IMR-90 (cell line): Measurements from ENCODE around the gene ADPRHL1. TPM values are rescaled to one million over a fixed set of nuclear protein-coding genes. Genes with fewer than 3 reads are reported as not detected.

Experiments used
- ATAC-seq: fragments of 200-7000 bp; cut with Tn5 transposase; 2 replicates; pipeline ENCODE4 v1.9.1; 2020; ENCODE audit warnings: low read depth, mild to moderate bottlenecking, moderate library complexity
- BruUV-seq: library from RNA; stranded (reverse); fragments of 400-500 nt; replicated peaks from 2 replicates; lab custom pipeline; 2021; lab: Mats Ljungman, UMichigan
- CTCF ChIA-PET: fragments of 300-600 bp; formaldehyde crosslinking; extraction: SDS; loops from one replicate; lab custom pipeline; 2021; ENCODE audit warnings: antibody characterized with exemption; lab: Yijun Ruan, JAX
- POLR2A ChIA-PET: fragments of 300-600 bp; sonication (Branson Sonifier 250); formaldehyde crosslinking; loops from one replicate; lab custom pipeline; 2022; ENCODE audit warnings: antibody characterized with exemption; ENCODE audit not compliant: unreplicated experiment; lab: Charles Lee
- DNase-seq: peaks from one replicate; pipeline ENCODE4 v3.0.0; 2013
- H2AFZ ChIP-seq: replicated peaks from 2 replicates; pipeline ENCODE3; 2013; ENCODE audit warnings: low read length, mild to moderate bottlenecking; ENCODE audit not compliant: poor library complexity
- H2AK5ac ChIP-seq: 2 replicates; pipeline ENCODE4 v1.6.1; 2013; ENCODE audit warnings: low read depth, low read length, inconsistent platforms
- H2AK9ac ChIP-seq: replicated peaks from 2 replicates; pipeline ENCODE3; 2013; ENCODE audit warnings: mild to moderate bottlenecking, low read depth, low read length, moderate library complexity; ENCODE audit not compliant: poor library complexity
- H2BK120ac ChIP-seq: 2 replicates; pipeline ENCODE4 v1.6.1; 2013; ENCODE audit warnings: low read depth, low read length, inconsistent platforms
- H2BK15ac ChIP-seq: 3 replicates; pipeline ENCODE4 v1.6.1; 2013; ENCODE audit warnings: low read depth, low read length, inconsistent platforms
- H2BK20ac ChIP-seq: 2 replicates; pipeline ENCODE4 v1.6.1; 2013; ENCODE audit warnings: low read depth, mild to moderate bottlenecking, inconsistent platforms, low read length, moderate library complexity
- H2BK5ac ChIP-seq: 2 replicates; pipeline ENCODE4 v1.6.1; 2013; ENCODE audit warnings: mild to moderate bottlenecking, low read depth, low read length, inconsistent platforms; ENCODE audit not compliant: poor library complexity, severe bottlenecking
- H3K14ac ChIP-seq: replicated peaks from 2 replicates; pipeline ENCODE4 v1.6.1; 2013; ENCODE audit warnings: low read depth, low read length, inconsistent platforms
- H3K18ac ChIP-seq: 2 replicates; pipeline ENCODE4 v1.6.1; 2013; ENCODE audit warnings: low read depth, low read length, control low read depth
- H3K23ac ChIP-seq: 2 replicates; pipeline ENCODE4 v1.6.1; 2013; ENCODE audit warnings: low read depth, low read length, inconsistent platforms
- H3K27ac ChIP-seq: 2 replicates; pipeline ENCODE4 v1.5.1; 2013; ENCODE audit warnings: mild to moderate bottlenecking, control low read depth, low read length; ENCODE audit not compliant: insufficient read depth
- H3K27me3 ChIP-seq: 2 replicates; pipeline ENCODE4 v1.6.1; 2013; ENCODE audit warnings: low read length; ENCODE audit not compliant: control insufficient read depth, insufficient read depth
- H3K36me3 ChIP-seq: 2 replicates; pipeline ENCODE4 v1.6.1; 2013; ENCODE audit warnings: low read length, mixed read lengths; ENCODE audit not compliant: control insufficient read depth, insufficient read depth
- H3K4ac ChIP-seq: 2 replicates; pipeline ENCODE4 v1.6.1; 2013; ENCODE audit warnings: low read depth, low read length, inconsistent platforms
- H3K4me1 ChIP-seq: 2 replicates; pipeline ENCODE4 v1.6.1; 2013; ENCODE audit warnings: low read length, mixed read lengths; ENCODE audit not compliant: control insufficient read depth, insufficient read depth
- H3K4me2 ChIP-seq: 2 replicates; pipeline ENCODE4 v1.6.1; 2013; ENCODE audit warnings: low read depth, mild to moderate bottlenecking, control low read depth, low read length, moderate library complexity
- H3K4me3 ChIP-seq: 2 replicates; pipeline ENCODE4 v1.5.1; 2013; ENCODE audit warnings: low read depth, mild to moderate bottlenecking, control low read depth, low read length, moderate library complexity; ENCODE audit not compliant: insufficient read depth
- H3K56ac ChIP-seq: 2 replicates; pipeline ENCODE4 v1.6.1; 2013; ENCODE audit warnings: low read length, inconsistent platforms; ENCODE audit not compliant: insufficient read depth; ENCODE audit errors: extremely low read depth
- H3K79me1 ChIP-seq, 2 experiments: 2 replicates each; pipeline ENCODE4 v1.6.1; 2013; ENCODE audit warnings: low read length in 2 of 2, inconsistent platforms in 1 of 2, low read depth in 1 of 2
- H3K9ac ChIP-seq: 2 replicates; pipeline ENCODE4 v1.6.1; 2013; ENCODE audit warnings: low read depth, low read length, control low read depth
- H3K9me1 ChIP-seq: 2 replicates; pipeline ENCODE4 v1.6.1; 2013; ENCODE audit warnings: low read length, inconsistent platforms; ENCODE audit not compliant: insufficient read depth
- H3K9me3 ChIP-seq: 2 replicates; pipeline ENCODE4 v1.6.1; 2013; ENCODE audit warnings: low read length; ENCODE audit not compliant: control insufficient read depth, insufficient read depth
- H4K20me1 ChIP-seq: 2 replicates; pipeline ENCODE4 v1.6.1; 2013; ENCODE audit warnings: low read length, inconsistent platforms; ENCODE audit not compliant: insufficient read depth
- H4K5ac ChIP-seq: 2 replicates; pipeline ENCODE4 v1.6.1; 2013; ENCODE audit warnings: mild to moderate bottlenecking, low read depth, low read length, control low read depth
- H4K8ac ChIP-seq, 2 experiments: 2 replicates each; pipeline ENCODE4 v1.6.1; 2013; ENCODE audit warnings: low read depth in 2 of 2, low read length in 2 of 2, control low read depth in 1 of 2, inconsistent platforms in 1 of 2
- H4K91ac ChIP-seq: 2 replicates; pipeline ENCODE4 v1.6.1; 2013; ENCODE audit warnings: low read depth, low read length, inconsistent platforms; ENCODE audit not compliant: insufficient read depth
- CEBPB ChIP-seq: IDR thresholded peaks from 2 replicates; pipeline ENCODE4 v1.6.1; 2012; ENCODE audit warnings: low read depth, low read length, improper control_type of control experiment
- CHD1 ChIP-seq: IDR thresholded peaks from 2 replicates; pipeline ENCODE4 v1.6.1; 2012; ENCODE audit warnings: low read depth, low read length, improper control_type of control experiment
- CTCF ChIP-seq: conservative IDR thresholded peaks from 2 replicates; pipeline ENCODE4 v1.5.1; 2012; ENCODE audit warnings: mild to moderate bottlenecking, low read depth, low read length, improper control_type of control experiment
- FOS ChIP-seq: fragments of 150-350 bp; IDR thresholded peaks from 2 replicates; pipeline ENCODE4 v1.6.1; 2016; ENCODE audit warnings: low read depth, low read length
- MAFK ChIP-seq: IDR thresholded peaks from 2 replicates; pipeline ENCODE4 v1.6.1; 2012; ENCODE audit warnings: low read depth, low read length, improper control_type of control experiment
- MAZ ChIP-seq: IDR thresholded peaks from 2 replicates; pipeline ENCODE4 v1.6.1; 2012; ENCODE audit warnings: low read depth, mild to moderate bottlenecking, low read length, improper control_type of control experiment, moderate library complexity, borderline replicate concordance
- MXI1 ChIP-seq: IDR thresholded peaks from 2 replicates; pipeline ENCODE4 v1.6.1; 2012; ENCODE audit warnings: low read depth, mild to moderate bottlenecking, low read length, moderate library complexity, borderline replicate concordance
- NFE2L2 ChIP-seq: fragments of 150-350 bp; IDR thresholded peaks from 2 replicates; pipeline ENCODE4 v1.6.1; 2016; ENCODE audit warnings: low read depth, mild to moderate bottlenecking, low read length
- POLR2A ChIP-seq: IDR thresholded peaks from 2 replicates; pipeline ENCODE4 v1.6.1; 2012; ENCODE audit warnings: mild to moderate bottlenecking, low read depth, low read length
- RAD21 ChIP-seq: IDR thresholded peaks from 2 replicates; pipeline ENCODE4 v1.6.1; 2012; ENCODE audit warnings: low read length, improper control_type of control experiment
- RCOR1 ChIP-seq: IDR thresholded peaks from 2 replicates; pipeline ENCODE4 v1.6.1; 2012; ENCODE audit warnings: mild to moderate bottlenecking, low read length, improper control_type of control experiment; ENCODE audit not compliant: insufficient replicate concordance
- RFX5 ChIP-seq: IDR thresholded peaks from 2 replicates; pipeline ENCODE4 v1.8.0; 2012; ENCODE audit warnings: low read depth, mild to moderate bottlenecking, low read length, moderate library complexity
- SMC3 ChIP-seq: fragments of 150-350 bp; IDR thresholded peaks from 2 replicates; pipeline ENCODE4 v1.6.1; 2016; ENCODE audit warnings: low read depth, mild to moderate bottlenecking, antibody characterized with exemption, low read length, moderate library complexity
- WGBS, 2 experiments: methylation state at CpG; one replicate each; pipeline versions ENCODE4 v1.1.5 to v1.1.7; 2013; ENCODE audit warnings: missing lambda C conversion rate in 2 of 2; ENCODE audit not compliant: insufficient read length in 1 of 2; ENCODE audit errors: extremely low coverage in 2 of 2; 5-methylcytosine and 5-hydroxymethylcytosine counted together
- dilution Hi-C: fragments of 300-500 bp; cut with HindIII; formaldehyde crosslinking; loops from one replicate; pipeline ENCODE4 v1.14.3; 2018; ENCODE audit warnings: low sequenced_read_pairs; ENCODE audit not compliant: unreplicated experiment
- in situ Hi-C: fragments of 300-500 bp; cut with MboI; formaldehyde crosslinking; loops from 3 replicates; pipeline ENCODE4 v1.14.3; 2019; ENCODE audit warnings: low sequenced_read_pairs, inconsistent platforms, mixed read lengths
- intact Hi-C: fragments of 100-400 bp; cut with micrococcal nuclease; formaldehyde crosslinking; loops from 2 replicates; pipeline ENCODE4 v1.10.0; 2022
- polyA plus RNA-seq, 3 experiments: library from polyadenylated mRNA; depleted of rRNA; stranded (reverse); fragments of >200 nt; gene quantifications; 2 replicates each; pipeline ENCODE4 v1.2.3, GENCODE V29; 2012; ENCODE audit warnings: low replicate concordance in 1 of 3
- total RNA-seq: library from RNA; depleted of rRNA; stranded (reverse); fragments of >200 nt; gene quantifications from 2 replicates; pipeline ENCODE4 v1.2.3, GENCODE V29; 2012
- TF ChIP-seq, protein P1 (sequence below): fragments of 150-350 bp; IDR thresholded peaks from 2 replicates; pipeline ENCODE4 v1.6.1; 2017; ENCODE audit warnings: mild to moderate bottlenecking, antibody characterized with exemption, low read length, low read depth
- TF ChIP-seq, protein P2 (sequence below): fragments of 150-350 bp; IDR thresholded peaks from 2 replicates; pipeline ENCODE4 v1.6.1; 2016; ENCODE audit warnings: low read depth, mild to moderate bottlenecking, low read length, moderate library complexity, borderline replicate concordance

Gene ADPRHL1
- total and polyA plus RNA-seq, 2 of the 4 experiments (the other 2 are of a cell fraction) = 0.36 to 0.67 TPM

GRCh38 chr13:113430378-113431110, 22.7 kb downstream of the ADPRHL1 start:
- POLR2A ChIA-PET = no interaction called here
- H2BK5ac ChIP-seq = no peak overlapping the region
- H3K27ac ChIP-seq = no peak overlapping the region
- no peak overlapping the region for H3K4me3 ChIP-seq
- no peak overlapping the region for H3K9ac ChIP-seq
- no peak overlapping the region for H3K4me2 ChIP-seq
- intact Hi-C loops (no loop called here), in situ Hi-C loops (no loop called here), dilution Hi-C loops (no loop called here)
- H3K23ac ChIP-seq = no peak overlapping the region
- no peak overlapping the region for H2AFZ ChIP-seq
- no peaks in the 10 kb centered on the region for H3K9me1 ChIP-seq
- H2AK9ac ChIP-seq = no peak overlapping the region
- TF ChIP-seq NFE2L2 (no peak), MXI1 (no peak), CTCF (no peak), MAFK (no peak), RCOR1 (no peak), RFX5 (no peak), POLR2A (no peak), RAD21 (no peak), CEBPB (no peak), CHD1 (no peak), FOS (no peak), MAZ (no peak), SMC3 (no peak)
- TF ChIP-seq, protein P1, sequence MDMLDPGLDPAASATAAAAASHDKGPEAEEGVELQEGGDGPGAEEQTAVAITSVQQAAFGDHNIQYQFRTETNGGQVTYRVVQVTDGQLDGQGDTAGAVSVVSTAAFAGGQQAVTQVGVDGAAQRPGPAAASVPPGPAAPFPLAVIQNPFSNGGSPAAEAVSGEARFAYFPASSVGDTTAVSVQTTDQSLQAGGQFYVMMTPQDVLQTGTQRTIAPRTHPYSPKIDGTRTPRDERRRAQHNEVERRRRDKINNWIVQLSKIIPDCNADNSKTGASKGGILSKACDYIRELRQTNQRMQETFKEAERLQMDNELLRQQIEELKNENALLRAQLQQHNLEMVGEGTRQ = no peak
- TF ChIP-seq, protein P2, sequence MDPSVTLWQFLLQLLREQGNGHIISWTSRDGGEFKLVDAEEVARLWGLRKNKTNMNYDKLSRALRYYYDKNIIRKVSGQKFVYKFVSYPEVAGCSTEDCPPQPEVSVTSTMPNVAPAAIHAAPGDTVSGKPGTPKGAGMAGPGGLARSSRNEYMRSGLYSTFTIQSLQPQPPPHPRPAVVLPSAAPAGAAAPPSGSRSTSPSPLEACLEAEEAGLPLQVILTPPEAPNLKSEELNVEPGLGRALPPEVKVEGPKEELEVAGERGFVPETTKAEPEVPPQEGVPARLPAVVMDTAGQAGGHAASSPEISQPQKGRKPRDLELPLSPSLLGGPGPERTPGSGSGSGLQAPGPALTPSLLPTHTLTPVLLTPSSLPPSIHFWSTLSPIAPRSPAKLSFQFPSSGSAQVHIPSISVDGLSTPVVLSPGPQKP = no peak
- DNase-seq (no peak), ATAC-seq (no peak)
- no peak overlapping the region for H4K8ac ChIP-seq
- no peaks in the 10 kb centered on the region for H4K20me1 ChIP-seq
- no peak overlapping the region for H4K91ac ChIP-seq
- no peak overlapping the region for H2BK120ac ChIP-seq
- CTCF ChIA-PET = no interaction called here
- no peaks in the 10 kb centered on the region for H3K9me3 ChIP-seq
- no peak overlapping the region; the same call in 1 of the 2 replicates for H2AK5ac ChIP-seq
- H3K36me3 ChIP-seq = no peaks in the 10 kb centered on the region
- H3K27me3 ChIP-seq = no peaks in the 10 kb centered on the region
- no peak overlapping the region for H2BK15ac ChIP-seq
- no peak overlapping the region for H3K56ac ChIP-seq
- WGBS, 2 experiments = 89% methylated on average over 13 of the region's 23 CpGs; no CpG with 5 or more reads in 1 of the 2 experiments
- H3K79me1 ChIP-seq = no peaks in the 10 kb centered on the region
- BruUV-seq = no TSS peak
- H3K4ac ChIP-seq = no peak overlapping the region
- no peak overlapping the region for H3K14ac ChIP-seq
- H3K18ac ChIP-seq = no peak overlapping the region
- H4K5ac ChIP-seq = no peak overlapping the region
- H2BK20ac ChIP-seq = no peak overlapping the region
- H3K4me1 ChIP-seq = peaks cover 6% of the 10 kb centered on the region; the same call in 1 of the 2 replicates
